ENCODE results near the gene TSACC.

DNA sequence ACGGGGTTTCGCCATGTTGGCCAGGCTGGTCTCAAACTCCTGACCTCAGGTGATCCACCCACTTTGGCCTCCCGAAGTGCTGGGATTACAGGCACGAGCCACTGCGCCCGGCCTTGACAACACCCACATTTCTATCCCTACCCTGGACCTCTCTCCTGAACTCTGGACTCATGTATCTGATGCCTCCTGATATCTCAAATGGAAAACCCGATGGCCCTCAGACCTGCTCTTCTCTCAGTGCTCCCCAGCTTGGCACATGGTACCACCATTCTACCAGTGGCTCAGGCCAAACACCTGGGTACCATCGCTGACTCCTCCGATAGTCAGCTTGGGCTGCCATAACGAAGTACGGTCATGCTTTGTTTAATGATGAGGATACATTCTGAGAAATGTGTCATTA, 22.2 kb downstream of the TSACC start:
- TF ChIP-seq, protein P1, sequence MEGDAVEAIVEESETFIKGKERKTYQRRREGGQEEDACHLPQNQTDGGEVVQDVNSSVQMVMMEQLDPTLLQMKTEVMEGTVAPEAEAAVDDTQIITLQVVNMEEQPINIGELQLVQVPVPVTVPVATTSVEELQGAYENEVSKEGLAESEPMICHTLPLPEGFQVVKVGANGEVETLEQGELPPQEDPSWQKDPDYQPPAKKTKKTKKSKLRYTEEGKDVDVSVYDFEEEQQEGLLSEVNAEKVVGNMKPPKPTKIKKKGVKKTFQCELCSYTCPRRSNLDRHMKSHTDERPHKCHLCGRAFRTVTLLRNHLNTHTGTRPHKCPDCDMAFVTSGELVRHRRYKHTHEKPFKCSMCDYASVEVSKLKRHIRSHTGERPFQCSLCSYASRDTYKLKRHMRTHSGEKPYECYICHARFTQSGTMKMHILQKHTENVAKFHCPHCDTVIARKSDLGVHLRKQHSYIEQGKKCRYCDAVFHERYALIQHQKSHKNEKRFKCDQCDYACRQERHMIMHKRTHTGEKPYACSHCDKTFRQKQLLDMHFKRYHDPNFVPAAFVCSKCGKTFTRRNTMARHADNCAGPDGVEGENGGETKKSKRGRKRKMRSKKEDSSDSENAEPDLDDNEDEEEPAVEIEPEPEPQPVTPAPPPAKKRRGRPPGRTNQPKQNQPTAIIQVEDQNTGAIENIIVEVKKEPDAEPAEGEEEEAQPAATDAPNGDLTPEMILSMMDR (IDR thresholded peaks at IDR 0.05; ENCODE audit: low read depth, low read length, poor library complexity, severe bottlenecking), result no peak
- TF ChIP-seq EZH2phosphoT487 (IDR thresholded peaks at IDR 0.05; ENCODE audit: borderline replicate concordance, low read length), result no peak
